Measurements from ENCODE around the gene SAFB2.
A peak's percentile ranks its signal among the peaks of the same experiment; 100 is the strongest.

The SAFB2 gene

GRCh38 chr19:5622465-5623396 lies at the start of gene SAFB2, which contains the start of gene SAFB:
SAFB2 (minus strand) TSS chr19:5622776; CDS start chr19:5622715, 61 bp downstream.
SAFB (plus strand) TSS chr19:5623083; CDS start chr19:5623206, 123 bp downstream.
- peak; percentile 97 for DNase-seq

DNA sequence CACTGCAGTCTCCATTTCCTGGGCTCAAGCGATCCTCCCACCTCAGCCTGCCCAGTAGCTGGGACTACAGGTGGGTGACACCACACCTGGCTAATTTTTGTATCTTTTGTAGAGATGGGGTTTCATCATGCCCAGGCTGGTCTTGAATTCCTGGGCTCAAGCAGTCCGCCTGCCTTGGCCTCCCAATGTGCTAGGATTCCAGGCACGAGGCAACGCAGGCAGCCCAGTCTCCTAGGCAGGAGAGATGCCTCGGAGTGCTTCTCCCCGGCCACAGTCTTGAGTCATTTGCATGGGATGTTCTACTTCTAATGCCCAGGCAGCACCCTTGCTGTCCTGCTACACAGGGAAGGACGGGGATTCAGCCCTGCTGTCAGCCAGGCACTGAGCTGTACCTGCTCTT lies 49.0 kb upstream of the SAFB2 start:
- DNase-seq: no peak

DNA sequence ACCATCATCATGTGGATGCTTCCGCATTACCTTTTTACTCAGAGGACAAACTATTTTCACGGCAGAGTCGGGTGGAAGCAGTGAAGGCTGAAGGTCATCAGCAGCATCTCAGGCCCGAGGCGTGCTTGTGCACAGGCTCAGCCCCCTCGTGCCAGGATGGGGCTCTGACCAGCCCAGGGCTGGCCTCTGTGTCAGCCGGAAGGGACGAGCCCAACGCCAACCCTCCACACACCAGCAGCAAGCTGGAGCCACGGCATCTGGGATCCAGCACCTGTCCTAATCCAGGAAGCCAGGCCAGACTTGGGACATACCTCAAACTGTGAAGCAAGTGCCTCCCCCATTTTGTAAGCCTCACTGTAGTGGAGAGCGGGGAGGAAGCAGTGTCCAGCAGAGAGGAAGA lies 46.6 kb upstream of the SAFB2 start:
- no peak for DNase-seq

DNA sequence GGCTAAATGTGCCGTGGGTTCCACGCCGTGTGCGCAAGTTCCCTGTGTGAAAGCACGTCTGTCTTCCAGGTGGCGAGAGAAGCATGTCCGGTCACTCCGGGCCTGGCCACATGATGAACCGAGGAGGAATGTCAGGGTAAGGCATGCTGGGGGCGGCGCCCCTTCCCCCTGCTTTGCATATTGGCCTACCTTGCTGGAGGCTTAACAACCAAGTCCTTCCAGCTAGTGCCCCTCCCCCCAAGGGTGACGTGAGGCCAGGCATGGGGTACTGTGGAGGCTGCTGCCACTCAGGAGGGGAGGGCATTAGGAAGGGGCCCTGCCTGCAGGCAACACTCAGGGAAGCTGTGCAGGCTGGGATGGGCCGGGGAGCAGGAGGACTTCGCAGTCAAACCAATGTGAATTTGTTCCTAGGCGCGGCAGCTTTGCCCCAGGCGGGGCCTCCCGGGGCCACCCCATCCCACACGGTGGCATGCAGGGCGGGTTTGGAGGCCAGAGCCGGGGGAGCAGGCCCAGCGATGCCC lies 45.2 kb upstream of the SAFB2 start:
- DNase-seq: no peak

DNA sequence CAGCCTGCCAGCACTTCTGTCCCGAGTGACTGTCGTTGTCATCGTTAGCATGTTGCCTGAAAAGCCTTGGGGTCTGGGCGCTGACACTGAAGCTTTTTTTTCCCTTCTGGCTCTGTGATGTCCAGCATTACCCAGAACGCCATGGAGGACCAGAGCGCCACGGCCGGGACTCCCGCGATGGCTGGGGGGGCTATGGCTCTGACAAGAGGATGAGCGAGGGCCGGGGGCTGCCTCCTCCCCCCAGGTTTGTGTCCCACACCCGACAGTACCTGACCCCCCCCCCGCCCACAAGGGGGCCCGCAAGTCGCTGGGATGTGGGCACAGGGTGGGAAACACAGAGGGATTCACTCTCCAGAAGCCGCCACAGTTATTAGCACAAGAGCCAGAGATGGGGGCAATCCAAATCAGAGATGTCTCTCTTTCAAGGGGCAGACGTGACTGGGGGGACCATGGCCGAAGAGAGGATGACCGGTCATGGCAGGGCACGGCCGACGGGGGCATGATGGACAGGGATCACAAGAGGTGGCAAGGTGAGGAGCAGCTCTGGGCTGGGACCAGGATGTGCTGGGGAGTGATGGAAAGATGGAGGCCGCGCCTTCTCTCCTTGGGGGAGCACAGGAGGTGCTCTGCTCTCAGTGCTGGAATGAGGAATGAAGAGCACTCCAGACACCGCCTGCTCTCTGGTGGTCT lies 44.5 kb upstream of the SAFB2 start:
- no peak for DNase-seq

- DNase-seq: no peak
Measured at GRCh38 chr19:5665781-5666513, 43.4 kb upstream of the SAFB2 start.

- no peak for DNase-seq
Measured at GRCh38 chr19:5664515-5664914, 41.9 kb upstream of the SAFB2 start.

- no peak for DNase-seq
Measured at GRCh38 chr19:5663904-5664303, 41.3 kb upstream of the SAFB2 start.

GRCh38 chr19:5661483-5661882 lies 38.9 kb upstream of the SAFB2 start:
- no peak for DNase-seq

GRCh38 chr19:5655412-5655811 lies 32.8 kb upstream of the SAFB2 start:
- no peak for DNase-seq

- no peak for DNase-seq
Measured at GRCh38 chr19:5654931-5655330, 32.4 kb upstream of the SAFB2 start.

DNA sequence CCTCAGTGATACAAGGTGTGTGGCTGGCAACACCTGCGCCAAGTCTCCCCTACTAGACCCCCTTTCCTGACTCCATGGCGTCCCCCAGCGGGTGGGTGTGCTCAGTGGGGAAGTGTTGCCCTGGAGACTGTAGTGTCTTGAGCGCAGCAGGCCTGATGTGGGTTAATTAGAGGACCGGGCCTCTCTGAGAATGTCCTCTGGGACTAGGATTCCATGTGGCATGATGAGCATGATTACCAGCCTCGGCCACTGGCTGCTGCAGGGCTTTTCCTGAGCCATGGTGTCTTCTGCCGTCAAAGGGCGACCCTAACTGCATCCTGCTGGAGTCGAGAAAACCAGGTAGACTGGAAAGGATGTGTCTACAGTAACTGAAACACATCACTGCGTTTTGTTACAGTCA lies 29.7 kb upstream of the SAFB2 start:
- no peak for DNase-seq

GRCh38 chr19:5651361-5651760 lies 28.8 kb upstream of the SAFB2 start:
- DNase-seq: no peak

GRCh38 chr19:5648464-5648863 lies 25.9 kb upstream of the SAFB2 start:
- no peak for DNase-seq

GRCh38 chr19:5646703-5647102 lies 24.1 kb upstream of the SAFB2 start:
- no peak for DNase-seq

GRCh38 chr19:5645409-5645808 lies 22.8 kb upstream of the SAFB2 start:
- no peak for DNase-seq

DNA sequence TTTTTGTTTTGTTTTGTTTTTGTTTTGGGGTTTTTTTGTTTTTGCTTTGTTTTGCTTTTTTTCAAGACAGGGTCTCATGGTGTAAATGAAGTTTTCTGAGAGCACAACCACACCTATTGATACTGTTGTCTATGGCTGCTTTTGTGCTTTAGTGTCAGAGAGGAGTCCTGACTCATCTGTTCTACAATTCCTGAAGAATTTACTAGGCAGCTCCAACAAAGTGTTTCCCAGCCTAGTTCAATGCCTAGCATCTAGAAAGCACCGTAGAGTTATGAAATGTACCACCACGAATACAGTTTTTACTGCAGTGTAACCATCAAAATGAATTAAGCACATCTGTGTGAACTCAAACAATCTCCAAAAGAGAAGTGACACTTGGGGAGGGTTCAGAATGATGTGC lies 21.5 kb upstream of the SAFB2 start:
- DNase-seq: no peak

DNA sequence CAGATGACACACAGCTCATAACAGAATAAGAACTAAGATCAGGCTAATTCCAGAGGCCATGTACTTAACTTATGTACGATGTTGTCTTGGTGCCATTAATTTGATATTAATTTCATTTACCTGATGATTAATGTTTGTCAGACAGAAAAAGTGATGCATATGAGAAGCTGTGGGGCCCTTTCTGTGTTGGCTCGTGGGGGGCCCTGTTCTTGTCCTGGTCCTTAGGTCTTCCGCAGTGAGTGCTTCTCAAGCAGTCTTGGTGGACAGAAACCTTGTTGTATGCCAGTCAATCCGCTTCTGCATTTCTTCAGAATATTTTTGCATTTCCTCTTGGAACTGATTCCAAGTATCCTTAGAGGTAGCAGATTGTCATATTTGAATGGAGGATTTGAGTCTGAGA lies 20.5 kb upstream of the SAFB2 start:
- no peak for DNase-seq

- no peak for DNase-seq
Measured at GRCh38 chr19:5642204-5642603, 19.6 kb upstream of the SAFB2 start.

DNA sequence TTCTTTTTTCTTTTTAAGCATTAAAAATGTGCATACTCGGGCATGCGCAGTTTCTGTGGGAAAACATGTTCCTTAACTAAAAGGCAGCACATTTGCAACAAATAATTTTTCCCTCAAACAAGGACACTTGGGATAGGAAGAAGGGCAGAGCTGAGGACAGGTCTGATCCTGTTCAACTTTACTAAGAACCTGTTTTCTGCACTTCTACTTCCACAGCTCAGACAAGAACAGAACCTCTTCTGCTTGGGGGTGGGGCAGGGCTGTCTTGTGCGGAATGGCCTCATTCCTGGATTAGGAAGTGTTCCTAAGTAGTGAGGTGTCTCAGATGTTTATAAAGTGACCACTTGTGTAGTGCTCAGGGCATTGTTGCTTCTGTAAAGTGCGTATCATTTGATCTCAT lies 18.6 kb upstream of the SAFB2 start:
- no peak for DNase-seq

DNA sequence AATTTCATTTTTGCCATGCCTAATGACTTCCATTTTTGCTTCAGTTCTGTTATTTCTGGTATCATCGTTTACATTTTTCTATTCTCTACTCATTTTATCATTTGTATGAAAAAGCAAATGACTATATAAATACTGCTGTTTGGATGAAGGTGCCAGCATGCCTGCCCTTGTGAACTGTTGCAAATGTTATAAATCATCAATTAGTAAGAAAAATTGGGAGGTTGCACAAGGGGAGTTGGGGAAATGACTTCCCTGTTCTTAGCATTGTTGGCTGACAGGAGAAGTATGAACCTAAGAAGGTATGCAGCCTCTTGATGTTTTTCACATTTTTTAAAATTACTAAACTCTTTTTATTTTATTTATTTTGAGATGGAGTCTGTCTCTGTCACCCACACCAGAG lies 15.4 kb upstream of the SAFB2 start:
- no peak for DNase-seq

GRCh38 chr19:5635427-5635826 lies 12.9 kb upstream of the SAFB2 start:
- no peak for DNase-seq

- no peak for DNase-seq
Measured at GRCh38 chr19:5632657-5633056, 10.1 kb upstream of the SAFB2 start.

All from DMS79 (cell line).